HepG2 (cell line): Measurements from ENCODE around the gene LUC7L. TPM values are rescaled to one million over a fixed set of nuclear protein-coding genes. Genes with fewer than 3 reads are reported as not detected.

ENCODE experiments used
- AGO2 ChIP-seq: fragments of 200-400 bp; formaldehyde crosslinking; optimal IDR thresholded peaks from 2 replicates; pipeline ENCODE3; 2017; ENCODE audit warnings: mild to moderate bottlenecking, low read depth, low read length, moderate library complexity
- ARNT ChIP-seq: fragments of 450-650 bp; IDR thresholded peaks from 2 replicates; pipeline ENCODE4 v1.6.1; 2017
- ARNT2 ChIP-seq: sonication (generic); formaldehyde crosslinking; IDR thresholded peaks from 2 replicates; pipeline ENCODE4 v1.8.0; 2022; ENCODE audit warnings: mild to moderate bottlenecking, low read depth, missing genetic modification reagents, moderate library complexity
- FIP1L1 ChIP-seq: fragments of 200-400 bp; formaldehyde crosslinking; IDR thresholded peaks from 2 replicates; pipeline ENCODE4 v1.6.1; 2018; ENCODE audit warnings: low read depth, mild to moderate bottlenecking, low read length, moderate library complexity, borderline replicate concordance; ENCODE audit not compliant: insufficient read depth
- MZF1 ChIP-seq: sonication (generic); formaldehyde crosslinking; IDR thresholded peaks from 2 replicates; pipeline ENCODE4 v1.8.1; 2023; ENCODE audit warnings: mild to moderate bottlenecking, missing genetic modification reagents, borderline replicate concordance
- NRL ChIP-seq: sonication (generic); formaldehyde crosslinking; IDR thresholded peaks from 2 replicates; pipeline ENCODE4 v1.5.0; 2020; ENCODE audit warnings: missing genetic modification reagents, mild to moderate bottlenecking, moderate library complexity, borderline replicate concordance
- ZFAT ChIP-seq: sonication (generic); formaldehyde crosslinking; conservative IDR thresholded peaks from 2 replicates; pipeline ENCODE4 v1.8.1; 2023; ENCODE audit warnings: missing genetic modification reagents, inconsistent platforms
- ZFP62 ChIP-seq: sonication (generic); formaldehyde crosslinking; IDR thresholded peaks from 2 replicates; pipeline ENCODE4 v1.4.0; 2020; ENCODE audit warnings: missing genetic modification reagents
- ZNF260 ChIP-seq: sonication (generic); formaldehyde crosslinking; IDR thresholded peaks from 2 replicates; pipeline ENCODE4 v1.4.0; 2020; ENCODE audit warnings: missing genetic modification reagents, low read depth, mild to moderate bottlenecking, borderline replicate concordance
- ZNF430 ChIP-seq: sonication (generic); formaldehyde crosslinking; IDR thresholded peaks from 2 replicates; pipeline ENCODE4 v1.9.0; 2021; ENCODE audit warnings: mild to moderate bottlenecking, missing genetic modification reagents
- ZNF546 ChIP-seq: sonication (generic); formaldehyde crosslinking; conservative IDR thresholded peaks from 2 replicates; pipeline ENCODE4 v1.8.1; 2023; ENCODE audit warnings: mild to moderate bottlenecking, missing genetic modification reagents
- ZNF619 ChIP-seq: sonication (generic); formaldehyde crosslinking; IDR thresholded peaks from 2 replicates; pipeline ENCODE4 v1.4.0; 2020; ENCODE audit warnings: mild to moderate bottlenecking, missing genetic modification reagents
- ZNF749 ChIP-seq: sonication (generic); formaldehyde crosslinking; IDR thresholded peaks from 2 replicates; pipeline ENCODE4 v1.8.0; 2022; ENCODE audit warnings: mild to moderate bottlenecking, missing genetic modification reagents, moderate library complexity, borderline replicate concordance
- ZNF773 ChIP-seq: sonication (generic); formaldehyde crosslinking; IDR thresholded peaks from 2 replicates; pipeline ENCODE4 v1.4.0; 2020; ENCODE audit warnings: missing genetic modification reagents, borderline replicate concordance
- polyA plus RNA-seq, 8 experiments: library from polyadenylated mRNA; depleted of rRNA in 3 of 8; stranded (reverse) in 7 of 8; unstranded in 1 of 8; fragments of >200 nt; fragmentation: Illumina TruSeq in 4 of 8; extraction: Trizol in 4 of 8; gene quantifications; 2 replicates each; pipeline versions ENCODE4 v1.2.1 to v1.2.3, GENCODE V29; 2011 to 2016; ENCODE audit warnings: low read depth in 4 of 8, missing spikeins in 1 of 8, mixed read lengths in 1 of 8; ENCODE audit not compliant: insufficient read depth in 1 of 8
- total RNA-seq, 5 experiments: library from RNA; depleted of rRNA; stranded (reverse); fragments of >200 nt; fragmentation: Illumina TruSeq; extraction: Trizol; gene quantifications; 2 replicates each; pipeline ENCODE4 v1.2.3, GENCODE V29; 2016; ENCODE audit warnings: low read depth in 1 of 5
- TF ChIP-seq, protein P1 (sequence below): sonication (generic); formaldehyde crosslinking; conservative IDR thresholded peaks from 2 replicates; pipeline ENCODE4 v1.8.0; 2022; ENCODE audit warnings: low read depth, missing genetic modification reagents
- TF ChIP-seq, protein P2 (sequence below): sonication (generic); formaldehyde crosslinking; IDR thresholded peaks from 2 replicates; pipeline ENCODE4 v1.4.0; 2020; ENCODE audit warnings: missing genetic modification reagents
- TF ChIP-seq, protein P3 (sequence below): sonication (generic); formaldehyde crosslinking; IDR thresholded peaks from 2 replicates; pipeline ENCODE4 v1.4.0; 2020; ENCODE audit warnings: mild to moderate bottlenecking, low read depth, missing genetic modification reagents
- TF ChIP-seq, protein P4 (sequence below): sonication (generic); formaldehyde crosslinking; IDR thresholded peaks from 2 replicates; pipeline ENCODE4 v1.4.0; 2020; ENCODE audit warnings: missing genetic modification reagents
- TF ChIP-seq, protein P5 (sequence below): sonication (generic); formaldehyde crosslinking; IDR thresholded peaks from 2 replicates; pipeline ENCODE4 v1.4.0; 2020; ENCODE audit warnings: missing genetic modification reagents, borderline replicate concordance
- TF ChIP-seq, protein P6 (sequence below): sonication (generic); formaldehyde crosslinking; IDR thresholded peaks from 2 replicates; pipeline ENCODE4 v1.5.0; 2020; ENCODE audit warnings: missing genetic modification reagents

LUC7L gene
- total and polyA plus RNA-seq, 2 of the 13 experiments (the other 11 are each of a cell fraction or from before 2014, with no cell fraction given) = 48.7 to 56.9 TPM

DNA sequence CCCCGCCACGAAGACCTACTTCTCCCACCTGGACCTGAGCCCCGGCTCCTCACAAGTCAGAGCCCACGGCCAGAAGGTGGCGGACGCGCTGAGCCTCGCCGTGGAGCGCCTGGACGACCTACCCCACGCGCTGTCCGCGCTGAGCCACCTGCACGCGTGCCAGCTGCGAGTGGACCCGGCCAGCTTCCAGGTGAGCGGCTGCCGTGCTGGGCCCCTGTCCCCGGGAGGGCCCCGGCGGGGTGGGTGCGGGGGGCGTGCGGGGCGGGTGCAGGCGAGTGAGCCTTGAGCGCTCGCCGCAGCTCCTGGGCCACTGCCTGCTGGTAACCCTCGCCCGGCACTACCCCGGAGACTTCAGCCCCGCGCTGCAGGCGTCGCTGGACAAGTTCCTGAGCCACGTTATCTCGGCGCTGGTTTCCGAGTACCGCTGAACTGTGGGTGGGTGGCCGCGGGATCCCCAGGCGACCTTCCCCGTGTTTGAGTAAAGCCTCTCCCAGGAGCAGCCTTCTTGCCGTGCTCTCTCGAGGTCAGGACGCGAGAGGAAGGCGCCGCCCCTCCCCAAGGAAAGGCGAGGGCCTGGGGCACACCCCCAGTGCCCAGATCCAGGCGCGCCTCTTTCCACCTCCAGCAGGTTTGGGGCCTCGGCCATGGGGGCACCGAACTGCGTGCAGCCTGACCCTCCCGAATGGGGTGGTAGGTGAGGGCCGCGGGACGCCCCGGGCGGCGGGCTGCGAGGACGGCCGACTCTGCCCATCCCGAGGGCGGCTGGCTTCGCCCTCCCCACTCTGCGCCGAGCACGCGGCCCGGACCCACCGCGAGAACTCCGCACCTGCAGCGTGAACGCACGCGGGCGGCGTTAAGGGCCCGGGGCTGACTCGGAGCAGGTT lies 48.3 kb downstream of the LUC7L start (continued):
- TF ChIP-seq, protein P1, sequence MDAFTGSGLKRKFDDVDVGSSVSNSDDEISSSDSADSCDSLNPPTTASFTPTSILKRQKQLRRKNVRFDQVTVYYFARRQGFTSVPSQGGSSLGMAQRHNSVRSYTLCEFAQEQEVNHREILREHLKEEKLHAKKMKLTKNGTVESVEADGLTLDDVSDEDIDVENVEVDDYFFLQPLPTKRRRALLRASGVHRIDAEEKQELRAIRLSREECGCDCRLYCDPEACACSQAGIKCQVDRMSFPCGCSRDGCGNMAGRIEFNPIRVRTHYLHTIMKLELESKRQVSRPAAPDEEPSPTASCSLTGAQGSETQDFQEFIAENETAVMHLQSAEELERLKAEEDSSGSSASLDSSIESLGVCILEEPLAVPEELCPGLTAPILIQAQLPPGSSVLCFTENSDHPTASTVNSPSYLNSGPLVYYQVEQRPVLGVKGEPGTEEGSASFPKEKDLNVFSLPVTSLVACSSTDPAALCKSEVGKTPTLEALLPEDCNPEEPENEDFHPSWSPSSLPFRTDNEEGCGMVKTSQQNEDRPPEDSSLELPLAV (CRISPR knock-in tag) = peak; percentile 88; the same call in 1 of the 2 replicates
- TF ChIP-seq ZNF749 (CRISPR knock-in tag) = peak; percentile 99
- TF ChIP-seq ARNT2 (CRISPR knock-in tag) = peak; percentile 100
- no peak for TF ChIP-seq ZFP62 (CRISPR knock-in tag)
- TF ChIP-seq ZNF260 (CRISPR knock-in tag) = no peak
- no peak for TF ChIP-seq MZF1 (CRISPR knock-in tag)
- peak; percentile 91 for TF ChIP-seq ZFAT (CRISPR knock-in tag)
- TF ChIP-seq ZNF430 (CRISPR knock-in tag) = peak; percentile 98
- no peak for TF ChIP-seq FIP1L1
- TF ChIP-seq, protein P2, sequence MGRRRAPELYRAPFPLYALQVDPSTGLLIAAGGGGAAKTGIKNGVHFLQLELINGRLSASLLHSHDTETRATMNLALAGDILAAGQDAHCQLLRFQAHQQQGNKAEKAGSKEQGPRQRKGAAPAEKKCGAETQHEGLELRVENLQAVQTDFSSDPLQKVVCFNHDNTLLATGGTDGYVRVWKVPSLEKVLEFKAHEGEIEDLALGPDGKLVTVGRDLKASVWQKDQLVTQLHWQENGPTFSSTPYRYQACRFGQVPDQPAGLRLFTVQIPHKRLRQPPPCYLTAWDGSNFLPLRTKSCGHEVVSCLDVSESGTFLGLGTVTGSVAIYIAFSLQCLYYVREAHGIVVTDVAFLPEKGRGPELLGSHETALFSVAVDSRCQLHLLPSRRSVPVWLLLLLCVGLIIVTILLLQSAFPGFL (CRISPR knock-in tag) = no peak; the same call in 1 of the 2 replicates
- peak; percentile 99 for TF ChIP-seq AGO2
- TF ChIP-seq ZNF619 (CRISPR knock-in tag) = peak; percentile 95; the same call in 1 of the 2 replicates
- peak; percentile 98; the same call in 1 of the 2 replicates for TF ChIP-seq ZNF773 (CRISPR knock-in tag)
- TF ChIP-seq NRL (CRISPR knock-in tag) = peak; percentile 99
- TF ChIP-seq, protein P3, sequence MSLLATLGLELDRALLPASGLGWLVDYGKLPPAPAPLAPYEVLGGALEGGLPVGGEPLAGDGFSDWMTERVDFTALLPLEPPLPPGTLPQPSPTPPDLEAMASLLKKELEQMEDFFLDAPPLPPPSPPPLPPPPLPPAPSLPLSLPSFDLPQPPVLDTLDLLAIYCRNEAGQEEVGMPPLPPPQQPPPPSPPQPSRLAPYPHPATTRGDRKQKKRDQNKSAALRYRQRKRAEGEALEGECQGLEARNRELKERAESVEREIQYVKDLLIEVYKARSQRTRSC (CRISPR knock-in tag) = peak; percentile 96; the same call in 1 of the 2 replicates
- TF ChIP-seq, protein P4, sequence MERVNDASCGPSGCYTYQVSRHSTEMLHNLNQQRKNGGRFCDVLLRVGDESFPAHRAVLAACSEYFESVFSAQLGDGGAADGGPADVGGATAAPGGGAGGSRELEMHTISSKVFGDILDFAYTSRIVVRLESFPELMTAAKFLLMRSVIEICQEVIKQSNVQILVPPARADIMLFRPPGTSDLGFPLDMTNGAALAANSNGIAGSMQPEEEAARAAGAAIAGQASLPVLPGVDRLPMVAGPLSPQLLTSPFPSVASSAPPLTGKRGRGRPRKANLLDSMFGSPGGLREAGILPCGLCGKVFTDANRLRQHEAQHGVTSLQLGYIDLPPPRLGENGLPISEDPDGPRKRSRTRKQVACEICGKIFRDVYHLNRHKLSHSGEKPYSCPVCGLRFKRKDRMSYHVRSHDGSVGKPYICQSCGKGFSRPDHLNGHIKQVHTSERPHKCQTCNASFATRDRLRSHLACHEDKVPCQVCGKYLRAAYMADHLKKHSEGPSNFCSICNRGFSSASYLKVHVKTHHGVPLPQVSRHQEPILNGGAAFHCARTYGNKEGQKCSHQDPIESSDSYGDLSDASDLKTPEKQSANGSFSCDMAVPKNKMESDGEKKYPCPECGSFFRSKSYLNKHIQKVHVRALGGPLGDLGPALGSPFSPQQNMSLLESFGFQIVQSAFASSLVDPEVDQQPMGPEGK (CRISPR knock-in tag) = peak; percentile 91
- peak; percentile 99 for TF ChIP-seq ZNF546
- TF ChIP-seq ARNT = no peak
- TF ChIP-seq, protein P5, sequence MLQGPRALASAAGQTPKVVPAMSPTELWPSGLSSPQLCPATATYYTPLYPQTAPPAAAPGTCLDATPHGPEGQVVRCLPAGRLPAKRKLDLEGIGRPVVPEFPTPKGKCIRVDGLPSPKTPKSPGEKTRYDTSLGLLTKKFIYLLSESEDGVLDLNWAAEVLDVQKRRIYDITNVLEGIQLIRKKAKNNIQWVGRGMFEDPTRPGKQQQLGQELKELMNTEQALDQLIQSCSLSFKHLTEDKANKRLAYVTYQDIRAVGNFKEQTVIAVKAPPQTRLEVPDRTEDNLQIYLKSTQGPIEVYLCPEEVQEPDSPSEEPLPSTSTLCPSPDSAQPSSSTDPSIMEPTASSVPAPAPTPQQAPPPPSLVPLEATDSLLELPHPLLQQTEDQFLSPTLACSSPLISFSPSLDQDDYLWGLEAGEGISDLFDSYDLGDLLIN (CRISPR knock-in tag) = peak; percentile 90; the same call in 1 of the 2 replicates
- TF ChIP-seq, protein P6, sequence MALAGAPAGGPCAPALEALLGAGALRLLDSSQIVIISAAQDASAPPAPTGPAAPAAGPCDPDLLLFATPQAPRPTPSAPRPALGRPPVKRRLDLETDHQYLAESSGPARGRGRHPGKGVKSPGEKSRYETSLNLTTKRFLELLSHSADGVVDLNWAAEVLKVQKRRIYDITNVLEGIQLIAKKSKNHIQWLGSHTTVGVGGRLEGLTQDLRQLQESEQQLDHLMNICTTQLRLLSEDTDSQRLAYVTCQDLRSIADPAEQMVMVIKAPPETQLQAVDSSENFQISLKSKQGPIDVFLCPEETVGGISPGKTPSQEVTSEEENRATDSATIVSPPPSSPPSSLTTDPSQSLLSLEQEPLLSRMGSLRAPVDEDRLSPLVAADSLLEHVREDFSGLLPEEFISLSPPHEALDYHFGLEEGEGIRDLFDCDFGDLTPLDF (CRISPR knock-in tag) = peak; percentile 86
